B cell (primary cell): ENCODE results near the gene CUTC. TPM values are rescaled to one million over a fixed set of nuclear protein-coding genes. Genes with fewer than 3 reads are reported as not detected.

Source experiments
- ATAC-seq: fragments of 200-7000 bp; cut with Tn5 transposase; one replicate; pipeline ENCODE4 v1.10.0; 2021; ENCODE audit warnings: low read depth, mild to moderate bottlenecking, moderate number of reproducible peaks, moderate library complexity
- CTCF ChIA-PET: fragments of 350-600 bp; sonication (Branson Sonifier 250); formaldehyde crosslinking; loops from one replicate; lab custom pipeline; 2021; ENCODE audit warnings: antibody characterized with exemption, inconsistent platforms; lab: Charles Lee
- POLR2A ChIA-PET: fragments of 350-600 bp; sonication (Branson Sonifier 250); formaldehyde crosslinking; loops from one replicate; lab custom pipeline; 2021; ENCODE audit warnings: antibody characterized with exemption; lab: Charles Lee
- DNase-seq: peaks from one replicate; pipeline ENCODE4 v3.0.0; 2013
- H2AFZ ChIP-seq: 2 replicates; pipeline ENCODE4 v1.6.1; 2012; ENCODE audit warnings: mild to moderate bottlenecking, low read depth, low read length; ENCODE audit not compliant: insufficient read depth, poor library complexity, severe bottlenecking
- H3K27ac ChIP-seq, 2 donors: 1 replicate in 1 of 2; 2 replicates in 1 of 2; pipeline ENCODE4 v1.5.1; 2012 to 2013; ENCODE audit warnings: low read length in 2 of 2, mild to moderate bottlenecking in 2 of 2, moderate library complexity in 1 of 2
- H3K27me3 ChIP-seq, 4 experiments: fragments of 200-600 bp in 1 of 4; sonication (generic) in 1 of 4; replicated peaks in 1 of 4; 1 replicate in 2 of 4; 2 replicates in 2 of 4; pipeline versions ENCODE4 v1.6.1 to v1.7.0; 2013 to 2016; ENCODE audit warnings: low read length in 3 of 4, mild to moderate bottlenecking in 2 of 4, mixed read lengths in 1 of 4, moderate library complexity in 1 of 4; ENCODE audit not compliant: insufficient read depth in 4 of 4, control insufficient read depth in 3 of 4; ENCODE audit errors: control extremely low read depth in 1 of 4
- H3K36me3 ChIP-seq, 2 experiments: replicated peaks in 1 of 2; 1 replicate in 1 of 2; 2 replicates in 1 of 2; pipeline versions ENCODE4 v1.6.1 to v1.7.1; 2013; ENCODE audit warnings: low read length in 1 of 2; ENCODE audit not compliant: insufficient read depth in 2 of 2, control insufficient read depth in 1 of 2; ENCODE audit errors: control extremely low read depth in 1 of 2, extremely low read depth in 1 of 2
- H3K4me1 ChIP-seq, 2 donors: fragments of 200-600 bp in 1 of 2; sonication (generic) in 1 of 2; 1 replicate in 1 of 2; 2 replicates in 1 of 2; pipeline versions ENCODE4 v1.5.1 to v1.6.1; 2013 to 2017; ENCODE audit warnings: low read length in 2 of 2; ENCODE audit not compliant: control insufficient read depth in 2 of 2, insufficient read depth in 2 of 2
- H3K4me2 ChIP-seq: replicated peaks from 2 replicates; pipeline ENCODE3; 2012; ENCODE audit warnings: mild to moderate bottlenecking, low read depth, low read length; ENCODE audit not compliant: poor library complexity, severe bottlenecking
- H3K4me3 ChIP-seq, 5 experiments: fragments of 200-600 bp in 1 of 5; sonication (generic) in 1 of 5; 1 replicate in 3 of 5; 2 replicates in 2 of 5; pipeline versions ENCODE4 v1.5.1 to v1.7.0; 2011 to 2016; ENCODE audit warnings: low read length in 4 of 5, mild to moderate bottlenecking in 4 of 5, low read depth in 2 of 5, control low read depth in 1 of 5, moderate library complexity in 1 of 5; ENCODE audit not compliant: insufficient read depth in 1 of 5; ENCODE audit errors: control extremely low read depth in 1 of 5, extremely low read depth in 1 of 5
- H3K79me2 ChIP-seq: fragments of 200-600 bp; sonication (generic); one replicate; pipeline ENCODE4 v1.6.0; 2016; ENCODE audit warnings: low read length; ENCODE audit not compliant: control insufficient read depth, insufficient read depth
- H3K9ac ChIP-seq: fragments of 200-600 bp; sonication (generic); 2 replicates; pipeline ENCODE4 v1.6.1; 2017; ENCODE audit warnings: mild to moderate bottlenecking, low read length, moderate library complexity
- H3K9me3 ChIP-seq, 3 donors: one replicate each; pipeline versions ENCODE4 v1.6.1 to v1.7.1; 2013; ENCODE audit warnings: low read length in 2 of 3; ENCODE audit not compliant: control insufficient read depth in 2 of 3, insufficient read depth in 1 of 3; ENCODE audit errors: control extremely low read depth in 1 of 3
- H4K20me1 ChIP-seq: 2 replicates; pipeline ENCODE4 v1.6.0; 2012; ENCODE audit warnings: mild to moderate bottlenecking, low read length; ENCODE audit not compliant: insufficient read depth, control insufficient read depth, poor library complexity, severe bottlenecking
- H3K27ac Mint-ChIP-seq: one replicate; pipeline ENCODE4 v1.8.0; 2021; ENCODE audit warnings: mixed read lengths
- H3K27me3 Mint-ChIP-seq: one replicate; pipeline ENCODE4 v1.8.0; 2021; ENCODE audit warnings: mixed read lengths
- H3K4me1 Mint-ChIP-seq: one replicate; pipeline ENCODE4 v1.8.0; 2021; ENCODE audit warnings: mixed read lengths
- H3K4me3 Mint-ChIP-seq: one replicate; pipeline ENCODE4 v1.8.0; 2021; ENCODE audit warnings: mixed read lengths
- H3K9me3 Mint-ChIP-seq: one replicate; pipeline ENCODE4 v1.8.0; 2022; ENCODE audit warnings: mixed read lengths; ENCODE audit not compliant: insufficient read depth
- EZH2 ChIP-seq: IDR thresholded peaks from 2 replicates; pipeline ENCODE4 v1.6.1; 2012; ENCODE audit warnings: borderline replicate concordance, low read depth, mild to moderate bottlenecking, moderate library complexity, low read length; ENCODE audit not compliant: insufficient read depth, poor library complexity, severe bottlenecking
- WGBS: methylation state at CpG from one replicate; pipeline ENCODE4 v1.1.5; 2013; ENCODE audit warnings: missing lambda C conversion rate; ENCODE audit not compliant: insufficient coverage; 5-methylcytosine and 5-hydroxymethylcytosine counted together
- intact Hi-C: fragments of 100-400 bp; cut with micrococcal nuclease; formaldehyde crosslinking; loops from one replicate; pipeline ENCODE4 v1.10.0; 2022
- polyA plus RNA-seq: library from polyadenylated mRNA; depleted of rRNA; stranded (reverse); fragments of >200 nt; gene quantifications from 2 replicates; pipeline ENCODE4 v1.2.3, GENCODE V29; 2012
- total RNA-seq, 2 donors: library from RNA; stranded (reverse); fragments of 120-200 nt in 1 of 2; gene quantifications; 1 replicate in 1 of 2; 2 replicates in 1 of 2; pipeline versions ENCODE4 v1.2.3 to v1.2.4, GENCODE V29; 2013 to 2022
- TF ChIP-seq, protein P1 (sequence below): fragments of 200-600 bp; IDR thresholded peaks from one replicate; pipeline ENCODE4 v1.8.0; 2022; ENCODE audit warnings: antibody characterized with exemption, mild to moderate bottlenecking

CUTC gene
- total and polyA plus RNA-seq, 2 donors (not counting 1 experiment from before 2014, with no cell fraction given) = 22.8 to 33.3 TPM

DNA sequence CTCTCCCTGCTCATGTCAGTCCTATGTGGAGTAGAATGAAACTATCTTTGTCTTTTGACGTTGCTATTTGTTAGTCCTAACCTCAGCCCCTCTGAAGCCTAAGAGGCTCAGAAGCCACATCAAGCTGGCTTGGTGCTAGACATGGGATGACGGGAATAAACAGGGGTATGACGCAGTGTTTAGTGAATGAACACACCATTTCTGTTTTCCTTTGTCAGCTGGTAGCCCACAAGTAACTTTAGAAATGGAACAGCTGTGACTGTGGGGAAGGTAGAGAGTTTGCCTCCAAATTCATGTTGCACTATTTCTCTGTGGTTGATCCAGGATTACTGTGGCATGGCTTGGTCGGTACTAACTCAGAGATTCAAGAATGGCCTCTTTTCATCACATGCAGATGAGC, 31.4 kb upstream of the CUTC start:
- Histone ChIP-seq H3K27ac (no peak overlapping the region), H3K9me3 (no peaks in the 10 kb centered on the region), H3K9ac (no peak overlapping the region), H2AFZ (no peak overlapping the region), H3K79me2 (no peaks in the 10 kb centered on the region), H3K27me3 (no peaks in the 10 kb centered on the region), H3K36me3 (peaks cover 12 to 20% of the 10 kb centered on the region in 2 experiments), H3K4me3 (no peak overlapping the region), H3K4me1 (no peaks in the 10 kb centered on the region), H4K20me1 (no peaks in the 10 kb centered on the region), H3K4me2 (no peak overlapping the region)
- Mint-ChIP-seq H3K27me3 (no peaks in the 10 kb centered on the region), H3K27ac (no peak overlapping the region), H3K4me3 (no peak overlapping the region), H3K9me3 (no peaks in the 10 kb centered on the region), H3K4me1 (no peaks in the 10 kb centered on the region)
- intact Hi-C loops = no loop called here
- DNase-seq (no peak), ATAC-seq (no peak)
- ChIA-PET CTCF (no interaction called here), POLR2A (no interaction called here)
- 100% methylated on average over 3 of the region's 4 CpGs for WGBS
- no peak for TF ChIP-seq EZH2
- TF ChIP-seq, protein P1, sequence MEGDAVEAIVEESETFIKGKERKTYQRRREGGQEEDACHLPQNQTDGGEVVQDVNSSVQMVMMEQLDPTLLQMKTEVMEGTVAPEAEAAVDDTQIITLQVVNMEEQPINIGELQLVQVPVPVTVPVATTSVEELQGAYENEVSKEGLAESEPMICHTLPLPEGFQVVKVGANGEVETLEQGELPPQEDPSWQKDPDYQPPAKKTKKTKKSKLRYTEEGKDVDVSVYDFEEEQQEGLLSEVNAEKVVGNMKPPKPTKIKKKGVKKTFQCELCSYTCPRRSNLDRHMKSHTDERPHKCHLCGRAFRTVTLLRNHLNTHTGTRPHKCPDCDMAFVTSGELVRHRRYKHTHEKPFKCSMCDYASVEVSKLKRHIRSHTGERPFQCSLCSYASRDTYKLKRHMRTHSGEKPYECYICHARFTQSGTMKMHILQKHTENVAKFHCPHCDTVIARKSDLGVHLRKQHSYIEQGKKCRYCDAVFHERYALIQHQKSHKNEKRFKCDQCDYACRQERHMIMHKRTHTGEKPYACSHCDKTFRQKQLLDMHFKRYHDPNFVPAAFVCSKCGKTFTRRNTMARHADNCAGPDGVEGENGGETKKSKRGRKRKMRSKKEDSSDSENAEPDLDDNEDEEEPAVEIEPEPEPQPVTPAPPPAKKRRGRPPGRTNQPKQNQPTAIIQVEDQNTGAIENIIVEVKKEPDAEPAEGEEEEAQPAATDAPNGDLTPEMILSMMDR = no peak

DNA sequence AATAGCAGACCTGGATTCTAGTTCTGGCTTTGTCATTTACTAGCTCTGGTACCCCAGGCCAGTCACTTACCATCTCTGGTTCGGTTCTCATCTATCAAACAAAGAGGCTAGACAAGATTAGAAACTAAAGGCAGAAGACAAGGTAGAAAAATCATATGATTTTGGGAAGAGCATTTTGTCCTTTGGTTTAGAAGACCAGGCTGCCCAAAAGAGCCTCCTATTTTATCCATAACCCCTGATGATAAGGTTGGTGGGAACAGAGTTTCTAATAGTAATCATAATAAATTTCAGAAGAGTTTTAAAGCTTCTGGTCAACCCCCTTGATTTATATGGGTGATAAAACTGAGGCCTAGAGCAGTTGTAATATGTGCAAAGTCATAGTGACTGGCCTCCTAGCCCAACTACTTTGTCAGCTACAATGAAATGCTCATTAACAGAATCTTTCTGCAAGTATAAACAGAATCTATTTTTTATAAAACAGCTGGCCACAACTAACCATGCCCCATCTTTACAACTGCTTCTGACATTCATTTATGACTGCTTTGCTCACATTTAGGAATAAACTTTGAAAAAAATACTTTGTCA, 23.5 kb upstream of the CUTC start:
- no peaks in the 10 kb centered on the region for H4K20me1 ChIP-seq
- WGBS = no CpG with 5 or more reads among the region's 1 CpG
- Mint-ChIP-seq H3K27ac (no peak overlapping the region), H3K27me3 (no peaks in the 10 kb centered on the region), H3K9me3 (no peaks in the 10 kb centered on the region), H3K4me1 (no peaks in the 10 kb centered on the region), H3K4me3 (no peak overlapping the region)
- H3K36me3 ChIP-seq = peaks cover 9 to 25% of the 10 kb centered on the region in 2 experiments
- H3K9me3 ChIP-seq = no peaks in the 10 kb centered on the region
- no peaks in the 10 kb centered on the region for H3K79me2 ChIP-seq
- no peak overlapping the region for H3K9ac ChIP-seq
- no peak overlapping the region for H2AFZ ChIP-seq
- POLR2A ChIA-PET = no interaction called here
- TF ChIP-seq EZH2 = no peak
- TF ChIP-seq, protein P1 = no peak
- H3K4me1 ChIP-seq = no peaks in the 10 kb centered on the region
- intact Hi-C loops = no loop called here
- CTCF ChIA-PET = interaction anchor here (1.6 to 3.4 kb wide), 3 partner anchors 148 to 316 kb away, joined by 7 to 12 read pairs (median 10); no protein-coding TSS in a partner anchor
- no peak overlapping the region for H3K4me2 ChIP-seq
- DNase-seq (no peak), ATAC-seq (no peak)
- H3K27ac ChIP-seq = no peak overlapping the region
- no peaks in the 10 kb centered on the region for H3K27me3 ChIP-seq
- no peak overlapping the region for H3K4me3 ChIP-seq
